Lower leg skin (tissue), 4 donors: ENCODE measurements around the gene ATF7. TPM values are rescaled to one million over a fixed set of nuclear protein-coding genes. Genes with fewer than 3 reads are reported as not detected.
"Not testable (repeated sequence)": the region's sequence is repeated elsewhere in the genome, so short reads cannot be mapped to it uniquely, and the experiment has no call there.

Source experiments
- DNase-seq, 2 donors: peaks; one replicate each; pipeline ENCODE4 v3.0.0-alpha.2; 2019; ENCODE audit warnings: low spot score in 2 of 2
- H3K4me3 ChIP-seq: fragments of 200-600 bp; sonication (generic); 2 replicates; pipeline ENCODE4 v1.5.1; 2017; ENCODE audit warnings: mild to moderate bottlenecking, low read depth; ENCODE audit not compliant: poor library complexity, severe bottlenecking
- POLR2A ChIP-seq, 2 donors: fragments of 450-650 bp; IDR thresholded peaks; one replicate each; pipeline ENCODE4 v1.6.1; 2016 to 2017; ENCODE audit warnings: antibody characterized with exemption in 2 of 2, mild to moderate bottlenecking in 1 of 2, moderate library complexity in 1 of 2
- WGBS, 2 donors: methylation state at CpG; one replicate each; pipeline ENCODE4 v1.1.5; 2018; 5-methylcytosine and 5-hydroxymethylcytosine counted together
- intact Hi-C: fragments of 100-400 bp; cut with DNase I; formaldehyde crosslinking; loops from one replicate; pipeline ENCODE4 v1.15.0; 2023; ENCODE audit warnings: low total_unique reads
- total RNA-seq, 4 donors: library from RNA; depleted of rRNA; stranded (reverse); fragments of >200 nt; gene quantifications; one replicate each; pipeline ENCODE4 v1.1.0, GENCODE V29; 2016
- TF ChIP-seq, protein P1 (sequence below), 3 donors: fragments of 450-650 bp; IDR thresholded peaks; one replicate each; pipeline ENCODE4 v1.5.1; 2016; ENCODE audit warnings: antibody characterized with exemption in 3 of 3, mild to moderate bottlenecking in 3 of 3, moderate library complexity in 2 of 3

The ATF7 gene
- total RNA-seq, 4 donors from 2014 or later: 25.1 to 34.4 (median 29.0) TPM

- no peak overlapping the region for H3K4me3 ChIP-seq
- 73 to 77% methylated on average over 9 of the region's 9 CpGs for WGBS, 2 donors
- intact Hi-C loops: no loop called here
- TF ChIP-seq POLR2A (IDR thresholded peaks at IDR 0.05): no peak
- TF ChIP-seq, protein P1, sequence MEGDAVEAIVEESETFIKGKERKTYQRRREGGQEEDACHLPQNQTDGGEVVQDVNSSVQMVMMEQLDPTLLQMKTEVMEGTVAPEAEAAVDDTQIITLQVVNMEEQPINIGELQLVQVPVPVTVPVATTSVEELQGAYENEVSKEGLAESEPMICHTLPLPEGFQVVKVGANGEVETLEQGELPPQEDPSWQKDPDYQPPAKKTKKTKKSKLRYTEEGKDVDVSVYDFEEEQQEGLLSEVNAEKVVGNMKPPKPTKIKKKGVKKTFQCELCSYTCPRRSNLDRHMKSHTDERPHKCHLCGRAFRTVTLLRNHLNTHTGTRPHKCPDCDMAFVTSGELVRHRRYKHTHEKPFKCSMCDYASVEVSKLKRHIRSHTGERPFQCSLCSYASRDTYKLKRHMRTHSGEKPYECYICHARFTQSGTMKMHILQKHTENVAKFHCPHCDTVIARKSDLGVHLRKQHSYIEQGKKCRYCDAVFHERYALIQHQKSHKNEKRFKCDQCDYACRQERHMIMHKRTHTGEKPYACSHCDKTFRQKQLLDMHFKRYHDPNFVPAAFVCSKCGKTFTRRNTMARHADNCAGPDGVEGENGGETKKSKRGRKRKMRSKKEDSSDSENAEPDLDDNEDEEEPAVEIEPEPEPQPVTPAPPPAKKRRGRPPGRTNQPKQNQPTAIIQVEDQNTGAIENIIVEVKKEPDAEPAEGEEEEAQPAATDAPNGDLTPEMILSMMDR (IDR thresholded peaks at IDR 0.05): no peak
- no peak for DNase-seq
Observed at GRCh38 chr12:53481939-53482586, 144.1 kb downstream of the ATF7 start.

GRCh38 chr12:53481458-53481857, 144.7 kb downstream of the ATF7 start:
- DNase-seq, H3K4me3 ChIP-seq, intact Hi-C loops: not testable (repeated sequence)
- 58 to 66% methylated on average over 6 of the region's 6 CpGs for WGBS, 2 donors

- WGBS, 2 donors: 70 to 75% methylated on average over 12 of the region's 12 CpGs
- DNase-seq: no peak
- intact Hi-C loops: no loop called here
Observed at GRCh38 chr12:53480491-53481442, 145.4 kb downstream of the ATF7 start.

DNA sequence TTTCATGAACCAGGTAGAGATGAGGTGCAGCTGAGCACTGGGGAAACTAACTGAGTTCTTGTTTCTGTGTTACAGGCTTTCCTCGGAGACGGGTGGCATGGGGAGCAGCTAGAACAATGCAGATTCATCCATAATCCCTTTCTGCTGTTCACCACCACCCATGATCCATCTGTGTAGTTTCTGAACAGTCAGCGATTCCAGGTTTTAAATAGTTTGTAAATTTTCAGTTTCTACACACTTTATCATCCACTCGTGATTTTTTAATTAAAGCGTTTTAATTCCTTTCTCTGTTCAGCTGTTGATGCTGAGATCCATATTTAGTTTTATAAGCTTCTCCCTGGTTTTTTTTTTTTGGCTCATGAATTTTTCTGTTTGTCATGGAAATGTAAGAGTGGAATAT, 146.9 kb downstream of the ATF7 start:
- no peak for DNase-seq
- TF ChIP-seq POLR2A (IDR thresholded peaks at IDR 0.05): no peak
- no peak overlapping the region for H3K4me3 ChIP-seq
- 75 to 78% methylated on average over 5 of the region's 5 CpGs for WGBS, 2 donors
- intact Hi-C loops: no loop called here

More at GRCh38 chr12:53480491-53481442, 145.4 kb downstream of the ATF7 start:
- TF ChIP-seq, protein P1 (IDR thresholded peaks at IDR 0.05): no peak
- TF ChIP-seq POLR2A (IDR thresholded peaks at IDR 0.05): no peak
- H3K4me3 ChIP-seq: no peak overlapping the region

DNA sequence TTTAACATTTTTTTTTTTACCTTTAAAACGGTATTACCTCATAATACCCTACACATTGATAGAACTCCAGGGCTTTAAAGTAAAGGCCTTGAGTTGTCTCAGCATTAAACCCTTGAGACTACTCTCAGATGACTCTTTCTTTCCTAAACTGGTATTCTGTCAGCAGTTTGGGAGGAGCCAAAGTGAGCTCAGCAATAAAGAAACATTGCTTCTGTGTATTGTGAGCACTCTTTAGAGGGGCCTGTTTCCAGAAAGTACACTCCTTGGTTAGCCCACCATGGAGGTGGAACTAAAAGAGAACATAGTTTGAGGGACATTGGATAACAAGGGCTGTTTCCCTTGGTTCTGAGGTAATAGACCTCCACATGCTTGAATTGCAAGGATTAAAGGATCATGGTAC, 147.3 kb downstream of the ATF7 start:
- H3K4me3 ChIP-seq: no peak overlapping the region
- 32 to 42% methylated on average over 1 of the region's 1 CpG for WGBS, 2 donors
- DNase-seq: no peak
- TF ChIP-seq, protein P1 (IDR thresholded peaks at IDR 0.05): no peak
- no peak for TF ChIP-seq POLR2A (IDR thresholded peaks at IDR 0.05)
- intact Hi-C loops: no loop called here

DNA sequence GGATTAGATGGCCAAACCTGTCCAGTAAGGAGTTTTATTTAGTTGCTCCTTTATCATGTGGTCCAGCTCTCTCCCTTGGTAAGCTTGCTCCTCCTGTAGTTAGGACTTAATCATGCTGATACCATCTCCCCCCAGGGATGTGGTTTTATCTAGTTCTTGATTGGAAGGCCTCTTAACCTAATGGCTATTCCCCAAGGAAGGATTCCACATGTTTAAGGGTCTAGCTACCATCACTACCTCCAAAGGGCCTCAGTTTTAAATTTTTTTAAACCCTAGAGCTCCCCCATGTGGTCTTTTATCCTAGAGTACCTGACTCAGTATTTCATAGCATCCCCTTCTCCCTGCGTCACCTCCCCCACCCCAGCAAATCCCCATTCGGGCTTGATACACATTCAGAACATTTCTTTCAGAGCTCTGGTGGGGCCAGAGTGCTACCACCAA, 149.4 kb downstream of the ATF7 start:
- intact Hi-C loops: no loop called here
- 70 to 81% methylated on average over 2 of the region's 2 CpGs for WGBS, 2 donors
- no peak for TF ChIP-seq POLR2A (IDR thresholded peaks at IDR 0.05)
- TF ChIP-seq, protein P1 (IDR thresholded peaks at IDR 0.05): no peak

More for the DNA sequence above, 149.4 kb downstream of the ATF7 start:
- DNase-seq: no peak
- H3K4me3 ChIP-seq: no peak overlapping the region
